Tongue (tissue), 2 donors: Measurements from ENCODE around the gene KCNH8. TPM values are rescaled to one million over a fixed set of nuclear protein-coding genes. Genes with fewer than 3 reads are reported as not detected.
"Not testable (repeated sequence)": the region's sequence is repeated elsewhere in the genome, so short reads cannot be mapped to it uniquely, and the experiment has no call there.

ENCODE experiments used
- DNase-seq: peaks from one replicate; pipeline ENCODE4 v3.0.0-alpha.2; 2015
- total RNA-seq: library from RNA; depleted of rRNA; stranded (reverse); fragments of >200 nt; gene quantifications from one replicate; pipeline ENCODE4 v1.2.3, GENCODE V29; 2014

KCNH8 gene
- 0.21 TPM for total RNA-seq

- peak; percentile 23 for DNase-seq
Measured at GRCh38 chr3:19147905-19148767, at the start of gene KCNH8. Gene KCNH8 (plus strand): TSS chr3:19148510. CDS start chr3:19148720, 210 bp downstream.

- not testable (repeated sequence) for DNase-seq
Measured at GRCh38 chr3:19102654-19103290, 45.5 kb upstream of the KCNH8 start.

GRCh38 chr3:19103510-19103909, 44.8 kb upstream of the KCNH8 start:
- no peak for DNase-seq

- DNase-seq: no peak
Measured at GRCh38 chr3:19104459-19104858, 43.9 kb upstream of the KCNH8 start.

GRCh38 chr3:19105826-19106225, 42.5 kb upstream of the KCNH8 start:
- DNase-seq: no peak

GRCh38 chr3:19106307-19106706, 42.0 kb upstream of the KCNH8 start:
- no peak for DNase-seq

GRCh38 chr3:19107719-19108118, 40.6 kb upstream of the KCNH8 start:
- DNase-seq: no peak

GRCh38 chr3:19110335-19110895, 37.9 kb upstream of the KCNH8 start:
- no peak for DNase-seq

GRCh38 chr3:19114461-19114860, 33.8 kb upstream of the KCNH8 start:
- no peak for DNase-seq

- DNase-seq: no peak
Measured at GRCh38 chr3:19116239-19116638, 32.1 kb upstream of the KCNH8 start.

GRCh38 chr3:19124752-19125151, 23.6 kb upstream of the KCNH8 start:
- DNase-seq: no peak

- no peak for DNase-seq
Measured at GRCh38 chr3:19139863-19140262, 8.4 kb upstream of the KCNH8 start.

GRCh38 chr3:19146685-19147650, 1.3 kb upstream of the KCNH8 start:
- peak; percentile 91 for DNase-seq

- DNase-seq: no peak
Measured at GRCh38 chr3:19148768-19149091, 420 bp downstream of the KCNH8 start.

- DNase-seq: peak; percentile 73
Measured at GRCh38 chr3:19149368-19149767, 1.1 kb downstream of the KCNH8 start.

GRCh38 chr3:19151171-19151570, 2.9 kb downstream of the KCNH8 start:
- no peak for DNase-seq

- DNase-seq: no peak
Measured at GRCh38 chr3:19154693-19155250, 6.5 kb downstream of the KCNH8 start.

GRCh38 chr3:19155375-19155774, 7.1 kb downstream of the KCNH8 start:
- no peak for DNase-seq

- DNase-seq: no peak
Measured at GRCh38 chr3:19159966-19160635, 11.8 kb downstream of the KCNH8 start.

GRCh38 chr3:19165654-19166053, 17.3 kb downstream of the KCNH8 start:
- DNase-seq: no peak

GRCh38 chr3:19171794-19172193, 23.5 kb downstream of the KCNH8 start:
- no peak for DNase-seq
